ENCODE results near the gene SGK1. TPM values are rescaled to one million over a fixed set of nuclear protein-coding genes. Genes with fewer than 3 reads are reported as not detected.

SGK1 gene
- total RNA-seq, 1 experiment from 2014 or later: 7.8 TPM

- Histone ChIP-seq H3K18ac (ENCODE audit: insufficient read length, low read depth, low read length) (no peak overlapping the region), H3K23me2 (ENCODE audit: insufficient read length, low read depth, low read length, poor library complexity, severe bottlenecking) (peaks cover 10% of the 10 kb centered on the region), H3K14ac (ENCODE audit: insufficient read depth, low read length) (no peak overlapping the region), H2BK20ac (ENCODE audit: low read depth, low read length, poor library complexity, severe bottlenecking) (no peak overlapping the region), H4K20me1 (ENCODE audit: control insufficient read depth, insufficient read depth, insufficient read length) (no peaks in the 10 kb centered on the region), H2BK12ac (ENCODE audit: insufficient read length, low read depth, low read length) (no peak overlapping the region), H3K9me3 (ENCODE audit: control insufficient read depth, low read depth, low read length) (no peaks in the 10 kb centered on the region), H2BK5ac (ENCODE audit: insufficient read length, low read length) (no peak overlapping the region), H4K91ac (ENCODE audit: insufficient read length, low read depth, low read length) (no peak overlapping the region), H2BK15ac (ENCODE audit: low read depth, low read length) (no peak overlapping the region), H3K79me1 (ENCODE audit: insufficient read depth, low read depth, low read length, poor library complexity, severe bottlenecking) (no peaks in the 10 kb centered on the region), H3K4ac (ENCODE audit: low read depth, low read length) (no peak overlapping the region), H2BK120ac (ENCODE audit: low read depth, low read length, poor library complexity, severe bottlenecking) (no peak overlapping the region), H3K79me2 (ENCODE audit: insufficient read depth, low read length) (no peaks in the 10 kb centered on the region), H3K4me1 (ENCODE audit: insufficient read depth, low read length) (0 out of 2 replicates have a peak, but pooled peaks cover 2% of the 10 kb centered on the region), H3K9ac (ENCODE audit: extremely low read depth, insufficient read length, low read length) (no peak overlapping the region), H4K8ac (replicated peaks; ENCODE audit: insufficient read length, low read depth, low read length) (no peak overlapping the region), H3K27me3 (ENCODE audit: insufficient read depth, low read length) (no peaks in the 10 kb centered on the region), H2AK5ac (ENCODE audit: insufficient read length, low read length) (no peak overlapping the region), H3K56ac (ENCODE audit: insufficient read length, low read depth, low read length) (no peak overlapping the region), H3K4me2 (ENCODE audit: insufficient read depth, insufficient read length, low read length) (peak overlapping the region; percentile 78), H3K27ac (ENCODE audit: insufficient read length, low read depth, low read length) (no peak overlapping the region), H2AFZ (ENCODE audit: low read length) (no peak overlapping the region), H3K23ac (ENCODE audit: insufficient read length, low read depth, low read length) (no peak overlapping the region), H3T11ph (ENCODE audit: low read length) (no peak overlapping the region), H4K5ac (ENCODE audit: insufficient read length, low read depth, low read length) (no peak overlapping the region)
- WGBS (ENCODE audit: extremely low coverage, insufficient read length, low lambda C conversion rate): no CpG with 5 or more reads among the region's 8 CpGs
- Mint-ChIP-seq H3K27ac (no peak overlapping the region), H3K4me3 (peak overlapping the region; percentile 64 to 89), H3K4me1 (peaks cover 37 to 42% of the 10 kb centered on the region in 2 experiments), H3K9me3 (no peaks in the 10 kb centered on the region), H3K27me3 (ENCODE audit: low read depth) (peaks cover 40% of the 10 kb centered on the region), H3K36me3 (ENCODE audit: insufficient read depth in 1 of 3, low read depth in 3 of 3) (no peaks in the 10 kb centered on the region)
- TF ChIP-seq, protein P1, sequence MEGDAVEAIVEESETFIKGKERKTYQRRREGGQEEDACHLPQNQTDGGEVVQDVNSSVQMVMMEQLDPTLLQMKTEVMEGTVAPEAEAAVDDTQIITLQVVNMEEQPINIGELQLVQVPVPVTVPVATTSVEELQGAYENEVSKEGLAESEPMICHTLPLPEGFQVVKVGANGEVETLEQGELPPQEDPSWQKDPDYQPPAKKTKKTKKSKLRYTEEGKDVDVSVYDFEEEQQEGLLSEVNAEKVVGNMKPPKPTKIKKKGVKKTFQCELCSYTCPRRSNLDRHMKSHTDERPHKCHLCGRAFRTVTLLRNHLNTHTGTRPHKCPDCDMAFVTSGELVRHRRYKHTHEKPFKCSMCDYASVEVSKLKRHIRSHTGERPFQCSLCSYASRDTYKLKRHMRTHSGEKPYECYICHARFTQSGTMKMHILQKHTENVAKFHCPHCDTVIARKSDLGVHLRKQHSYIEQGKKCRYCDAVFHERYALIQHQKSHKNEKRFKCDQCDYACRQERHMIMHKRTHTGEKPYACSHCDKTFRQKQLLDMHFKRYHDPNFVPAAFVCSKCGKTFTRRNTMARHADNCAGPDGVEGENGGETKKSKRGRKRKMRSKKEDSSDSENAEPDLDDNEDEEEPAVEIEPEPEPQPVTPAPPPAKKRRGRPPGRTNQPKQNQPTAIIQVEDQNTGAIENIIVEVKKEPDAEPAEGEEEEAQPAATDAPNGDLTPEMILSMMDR (conservative IDR thresholded peaks at IDR 0.05): no peak
- no peak for DNase-seq
Measured at GRCh38 chr6:134318236-134318973, 493 bp upstream of the SGK1 start.
